RWPE2 (cell line): Measurements from ENCODE around the gene NLRP4.

Experiments used
- ATAC-seq: fragments of 200-7000 bp; cut with Tn5 transposase; 3 replicates; pipeline ENCODE4 v1.9.1; 2021; ENCODE audit warnings: low read depth
- DNase-seq: peaks from one replicate; pipeline ENCODE4 v3.0.0-alpha.2; 2020; ENCODE audit warnings: low spot score
- H3K27ac ChIP-seq: fragments of 450-650 bp; 2 replicates; pipeline ENCODE4 v1.5.1; 2017; ENCODE audit warnings: mild to moderate bottlenecking; ENCODE audit not compliant: poor library complexity, severe bottlenecking
- H3K27me3 ChIP-seq: fragments of 250-450 bp; sonication (Bioruptor Pico); 2 replicates; pipeline ENCODE4 v1.5.1; 2021; ENCODE audit warnings: mild to moderate bottlenecking, moderate library complexity; ENCODE audit not compliant: insufficient read depth, poor library complexity, severe bottlenecking
- H3K36me3 ChIP-seq: fragments of 250-450 bp; sonication (Bioruptor Pico); 2 replicates; pipeline ENCODE4 v1.5.1; 2020; ENCODE audit warnings: low read depth, mild to moderate bottlenecking, moderate library complexity
- H3K4me1 ChIP-seq: fragments of 250-450 bp; sonication (Bioruptor Pico); 2 replicates; pipeline ENCODE4 v1.5.1; 2021; ENCODE audit warnings: mild to moderate bottlenecking, moderate library complexity; ENCODE audit not compliant: insufficient read depth, poor library complexity, severe bottlenecking
- H3K4me3 ChIP-seq: fragments of 250-450 bp; sonication (Bioruptor Pico); 2 replicates; pipeline ENCODE4 v1.5.1; 2021; ENCODE audit warnings: mild to moderate bottlenecking, moderate library complexity; ENCODE audit not compliant: severe bottlenecking
- H3K9me3 ChIP-seq: fragments of 250-450 bp; sonication (Bioruptor Pico); 2 replicates; pipeline ENCODE4 v1.5.1; 2021; ENCODE audit warnings: mild to moderate bottlenecking, moderate library complexity; ENCODE audit not compliant: severe bottlenecking
- TF ChIP-seq, protein P1 (sequence below): fragments of 450-650 bp; IDR thresholded peaks from one replicate; pipeline ENCODE4 v1.5.1; 2017; ENCODE audit warnings: mild to moderate bottlenecking, moderate library complexity; ENCODE audit not compliant: poor library complexity, severe bottlenecking

The NLRP4 gene

DNA sequence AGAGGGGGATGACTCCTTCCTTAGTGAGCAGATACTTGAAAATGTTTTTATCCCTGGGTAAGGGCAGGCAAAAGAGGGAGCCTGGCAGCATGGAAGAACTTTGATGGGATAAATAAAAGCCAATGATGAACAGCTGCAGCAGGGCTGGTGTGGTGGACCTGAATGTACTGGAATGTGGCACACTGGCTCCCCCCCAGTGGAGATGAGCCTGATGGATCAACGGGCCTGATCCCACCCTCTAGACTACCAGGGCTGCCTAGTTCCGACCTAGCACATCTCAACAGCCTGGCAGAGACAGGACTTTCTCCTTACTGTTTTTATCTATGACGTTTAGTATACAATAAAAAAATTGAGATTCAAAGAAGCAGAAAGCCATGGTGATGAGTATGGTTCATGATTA lies 25.0 kb upstream of the NLRP4 start:
- TF ChIP-seq, protein P1, sequence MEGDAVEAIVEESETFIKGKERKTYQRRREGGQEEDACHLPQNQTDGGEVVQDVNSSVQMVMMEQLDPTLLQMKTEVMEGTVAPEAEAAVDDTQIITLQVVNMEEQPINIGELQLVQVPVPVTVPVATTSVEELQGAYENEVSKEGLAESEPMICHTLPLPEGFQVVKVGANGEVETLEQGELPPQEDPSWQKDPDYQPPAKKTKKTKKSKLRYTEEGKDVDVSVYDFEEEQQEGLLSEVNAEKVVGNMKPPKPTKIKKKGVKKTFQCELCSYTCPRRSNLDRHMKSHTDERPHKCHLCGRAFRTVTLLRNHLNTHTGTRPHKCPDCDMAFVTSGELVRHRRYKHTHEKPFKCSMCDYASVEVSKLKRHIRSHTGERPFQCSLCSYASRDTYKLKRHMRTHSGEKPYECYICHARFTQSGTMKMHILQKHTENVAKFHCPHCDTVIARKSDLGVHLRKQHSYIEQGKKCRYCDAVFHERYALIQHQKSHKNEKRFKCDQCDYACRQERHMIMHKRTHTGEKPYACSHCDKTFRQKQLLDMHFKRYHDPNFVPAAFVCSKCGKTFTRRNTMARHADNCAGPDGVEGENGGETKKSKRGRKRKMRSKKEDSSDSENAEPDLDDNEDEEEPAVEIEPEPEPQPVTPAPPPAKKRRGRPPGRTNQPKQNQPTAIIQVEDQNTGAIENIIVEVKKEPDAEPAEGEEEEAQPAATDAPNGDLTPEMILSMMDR, result no peak
- no peaks in the 10 kb centered on the region for H3K4me1 ChIP-seq
- H3K9me3 ChIP-seq, result no peaks in the 10 kb centered on the region
- no peaks in the 10 kb centered on the region for H3K36me3 ChIP-seq
- H3K4me3 ChIP-seq, result no peak overlapping the region
- DNase-seq (no peak), ATAC-seq (no peak)
- H3K27ac ChIP-seq, result no peak overlapping the region
- H3K27me3 ChIP-seq, result no peaks in the 10 kb centered on the region

DNA sequence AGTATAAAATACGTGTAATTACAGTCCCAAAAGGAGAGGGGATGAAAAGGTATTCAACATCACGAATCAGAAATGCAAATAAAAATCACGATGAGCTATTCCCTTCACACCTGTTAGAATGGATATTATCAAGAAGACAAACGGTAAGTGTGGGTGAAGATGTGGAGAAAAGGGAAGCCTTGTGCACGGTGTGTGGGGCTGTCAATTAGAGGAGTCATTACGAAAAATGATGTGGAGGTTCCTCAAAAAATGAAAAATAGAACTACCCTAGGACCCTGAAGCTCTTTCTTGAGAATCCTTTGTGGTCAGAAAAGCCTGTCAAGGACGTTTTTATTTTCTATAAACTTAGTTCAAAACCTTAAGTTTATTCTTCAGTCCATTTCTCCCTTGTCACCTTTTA lies 23.9 kb upstream of the NLRP4 start:
- Histone ChIP-seq H3K27me3 (no peaks in the 10 kb centered on the region), H3K27ac (no peak overlapping the region)

DNA sequence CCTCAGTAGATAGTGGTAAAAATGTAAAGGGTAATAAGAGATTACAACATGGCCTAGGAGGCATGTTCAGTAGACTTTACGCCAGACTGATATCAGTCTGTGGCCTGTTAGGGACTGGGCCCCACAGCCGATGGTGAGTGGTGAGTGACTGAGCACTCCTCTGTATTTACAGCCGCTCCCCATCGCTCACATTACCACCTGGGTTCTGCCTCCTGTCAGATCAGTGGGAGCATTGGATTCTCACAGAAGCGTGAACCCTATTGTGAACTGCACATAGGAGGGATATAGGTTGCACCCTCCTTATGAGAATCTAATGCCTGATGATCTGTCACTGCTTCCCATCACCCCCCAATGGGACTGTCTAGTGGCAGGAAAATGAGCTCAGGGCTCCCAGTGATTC lies 22.4 kb upstream of the NLRP4 start:
- Histone ChIP-seq H3K27ac (no peak overlapping the region), H3K4me3 (no peak overlapping the region), H3K9me3 (no peaks in the 10 kb centered on the region), H3K36me3 (no peaks in the 10 kb centered on the region), H3K4me1 (no peaks in the 10 kb centered on the region), H3K27me3 (no peaks in the 10 kb centered on the region)
- no peak for ATAC-seq
- DNase-seq, result no peak
- TF ChIP-seq, protein P1, result no peak

More for the DNA sequence above, 23.9 kb upstream of the NLRP4 start:
- no peak overlapping the region for H3K4me3 ChIP-seq
- no peak for ATAC-seq
- DNase-seq, result no peak
- H3K9me3 ChIP-seq, result no peaks in the 10 kb centered on the region
- H3K4me1 ChIP-seq, result no peaks in the 10 kb centered on the region
- TF ChIP-seq, protein P1, result no peak
- H3K36me3 ChIP-seq, result no peaks in the 10 kb centered on the region

DNA sequence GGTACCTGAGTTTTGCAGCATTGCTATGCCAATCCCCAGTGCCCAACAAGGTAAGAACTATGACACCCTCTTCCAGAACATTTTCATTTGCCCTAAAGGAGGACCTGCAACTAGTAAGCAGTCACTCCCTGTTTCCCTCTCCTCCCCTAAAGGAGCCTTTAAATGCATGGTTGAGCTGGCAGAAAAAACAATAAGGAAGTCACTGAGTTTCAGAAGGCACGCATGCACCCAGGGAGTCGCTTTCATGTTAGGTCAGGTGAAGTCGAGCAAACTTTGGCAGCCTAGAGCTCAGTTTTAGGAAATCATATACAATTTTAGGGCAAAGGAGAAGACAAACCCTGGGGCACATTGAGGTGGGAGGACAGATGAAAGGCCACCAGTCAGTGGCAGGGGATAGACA lies 16.3 kb upstream of the NLRP4 start:
- Histone ChIP-seq H3K27me3 (no peaks in the 10 kb centered on the region), H3K36me3 (no peaks in the 10 kb centered on the region), H3K4me1 (no peaks in the 10 kb centered on the region), H3K27ac (no peak overlapping the region), H3K4me3 (no peak overlapping the region), H3K9me3 (no peaks in the 10 kb centered on the region)
- no peak for ATAC-seq
- DNase-seq, result no peak
- TF ChIP-seq, protein P1, result no peak

DNA sequence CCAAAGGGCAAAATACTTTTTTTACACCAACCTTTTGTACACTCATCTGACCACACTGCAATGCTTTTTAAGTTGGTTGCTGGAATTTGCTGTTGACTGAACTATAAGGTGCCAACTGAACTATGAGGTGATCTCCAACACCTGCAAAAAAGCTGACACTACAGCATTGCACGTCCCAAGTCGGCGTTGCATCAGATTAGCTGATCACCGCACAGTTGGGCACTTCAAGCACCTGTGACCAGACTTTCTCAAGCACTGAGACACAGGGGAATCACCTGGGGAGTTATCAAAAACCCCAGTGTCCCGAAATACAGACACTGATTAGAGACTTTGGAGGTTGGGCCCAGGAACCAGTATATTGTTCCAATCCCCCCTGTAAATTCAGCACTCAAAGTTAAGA lies 5.7 kb upstream of the NLRP4 start:
- H3K9me3 ChIP-seq, result peaks cover 3% of the 10 kb centered on the region
- H3K4me1 ChIP-seq, result no peaks in the 10 kb centered on the region
- ATAC-seq, result no peak
- TF ChIP-seq, protein P1, result no peak
- no peaks in the 10 kb centered on the region for H3K27me3 ChIP-seq
- DNase-seq, result no peak
- no peaks in the 10 kb centered on the region for H3K36me3 ChIP-seq
- H3K27ac ChIP-seq, result no peak overlapping the region
- H3K4me3 ChIP-seq, result no peak overlapping the region
